ENCODE data around the gene SBF2. TPM values are rescaled to one million over a fixed set of nuclear protein-coding genes. Genes with fewer than 3 reads are reported as not detected.
A peak's percentile ranks its signal among the peaks of the same experiment; 100 is the strongest.

Gene SBF2
- total and polyA plus RNA-seq, 9 of the 15 experiments (the other 6 are each of a cell fraction or from before 2014, with no cell fraction given), result 0.80 to 9.5 (median 5.0) TPM

GRCh38 chr11:10291801-10292638, 2.0 kb downstream of the SBF2 start:
- in situ Hi-C loops (cut with MboI) (loop anchor here (10.0 kb wide), 1 partner anchor 1927 kb away; no protein-coding TSS in a partner anchor), intact Hi-C loops (cut with micrococcal nuclease) (no loop called here)
- Histone ChIP-seq H3K4me1 (replicated peaks in 1 of 2; ENCODE audit: control insufficient read depth in 2 of 2, insufficient read depth in 2 of 2, low read length in 2 of 2) (peaks cover 10 to 30% of the 10 kb centered on the region in 2 experiments; a peak in 3 of 5 replicates), H3K27me3 (ENCODE audit: control insufficient read depth in 2 of 2, insufficient read depth in 2 of 2, low read length in 2 of 2) (no peaks in the 10 kb centered on the region; a peak in 1 of 5 replicates), H3K9ac (ENCODE audit: insufficient read depth in 1 of 2, low read depth in 2 of 2, low read length in 2 of 2) (no peak overlapping the region), H3K36me3 (ENCODE audit: control insufficient read depth, insufficient read depth, low read length) (no peaks in the 10 kb centered on the region), H3K4me2 (ENCODE audit: insufficient read depth, low read length) (no peak overlapping the region), H3K9me1 (ENCODE audit: control insufficient read depth, insufficient read depth, low read length) (no peaks in the 10 kb centered on the region), H3K9me3 (replicated peaks; ENCODE audit: control insufficient read depth, insufficient read depth, low read depth, low read length) (no peaks in the 10 kb centered on the region), H3K27ac (ENCODE audit: extremely low read depth, low read depth, low read length) (no peak overlapping the region), H3K4me3 (no peak overlapping the region), H3K79me2 (ENCODE audit: control insufficient read depth, insufficient read depth, low read length) (peaks cover 4% of the 10 kb centered on the region; the same call in 1 of the 3 replicates), H4K20me1 (replicated peaks; ENCODE audit: control insufficient read depth, insufficient read depth, low read length) (peaks cover 4% of the 10 kb centered on the region; the same call in 1 of the 2 replicates), H2AFZ (ENCODE audit: low read depth, low read length) (no peak overlapping the region)
- FAIRE-seq, result no peak
- BruUV-seq (replicated peaks), result no TSS peak
- WGBS (ENCODE audit: insufficient coverage, low coverage, missing lambda C conversion rate), result 65% methylated on average over 16 of the region's 17 CpGs
- no peak for ATAC-seq
- no peak for DNase-seq (ENCODE audit: extremely low read depth in 1 of 4, low spot score in 3 of 4)
- ChIA-PET CTCF (ENCODE audit: low intra/inter-chr PET ratio) (no interaction called here), POLR2A (interaction anchor here (1.1 kb wide), 1 partner anchor 11 kb away, joined by 3 read pairs; no protein-coding TSS in a partner anchor)
- TF ChIP-seq FOXJ2 (tag; IDR thresholded peaks at IDR 0.05), result no peak
- no peak for TF ChIP-seq ZNF79 (CRISPR knock-in tag; IDR thresholded peaks at IDR 0.05; ENCODE audit: low read depth)
- TF ChIP-seq ZNF444 (CRISPR knock-in tag; IDR thresholded peaks at IDR 0.05), result no peak
- peak; percentile 14; the same call in 1 of the 2 replicates for TF ChIP-seq SOX6 (IDR thresholded peaks at IDR 0.05)
- no peak for TF ChIP-seq MXI1 (IDR thresholded peaks at IDR 0.05; ENCODE audit: low read depth, low read length)
- TF ChIP-seq, protein P1, sequence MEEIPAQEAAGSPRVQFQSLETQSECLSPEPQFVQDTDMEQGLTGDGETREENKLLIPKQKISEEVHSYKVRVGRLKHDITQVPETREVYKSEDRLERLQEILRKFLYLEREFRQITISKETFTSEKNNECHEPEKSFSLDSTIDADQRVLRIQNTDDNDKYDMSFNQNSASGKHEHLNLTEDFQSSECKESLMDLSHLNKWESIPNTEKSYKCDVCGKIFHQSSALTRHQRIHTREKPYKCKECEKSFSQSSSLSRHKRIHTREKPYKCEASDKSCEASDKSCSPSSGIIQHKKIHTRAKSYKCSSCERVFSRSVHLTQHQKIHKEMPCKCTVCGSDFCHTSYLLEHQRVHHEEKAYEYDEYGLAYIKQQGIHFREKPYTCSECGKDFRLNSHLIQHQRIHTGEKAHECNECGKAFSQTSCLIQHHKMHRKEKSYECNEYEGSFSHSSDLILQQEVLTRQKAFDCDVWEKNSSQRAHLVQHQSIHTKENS (CRISPR knock-in tag; IDR thresholded peaks at IDR 0.05), result no peak
- TF ChIP-seq, protein P2, sequence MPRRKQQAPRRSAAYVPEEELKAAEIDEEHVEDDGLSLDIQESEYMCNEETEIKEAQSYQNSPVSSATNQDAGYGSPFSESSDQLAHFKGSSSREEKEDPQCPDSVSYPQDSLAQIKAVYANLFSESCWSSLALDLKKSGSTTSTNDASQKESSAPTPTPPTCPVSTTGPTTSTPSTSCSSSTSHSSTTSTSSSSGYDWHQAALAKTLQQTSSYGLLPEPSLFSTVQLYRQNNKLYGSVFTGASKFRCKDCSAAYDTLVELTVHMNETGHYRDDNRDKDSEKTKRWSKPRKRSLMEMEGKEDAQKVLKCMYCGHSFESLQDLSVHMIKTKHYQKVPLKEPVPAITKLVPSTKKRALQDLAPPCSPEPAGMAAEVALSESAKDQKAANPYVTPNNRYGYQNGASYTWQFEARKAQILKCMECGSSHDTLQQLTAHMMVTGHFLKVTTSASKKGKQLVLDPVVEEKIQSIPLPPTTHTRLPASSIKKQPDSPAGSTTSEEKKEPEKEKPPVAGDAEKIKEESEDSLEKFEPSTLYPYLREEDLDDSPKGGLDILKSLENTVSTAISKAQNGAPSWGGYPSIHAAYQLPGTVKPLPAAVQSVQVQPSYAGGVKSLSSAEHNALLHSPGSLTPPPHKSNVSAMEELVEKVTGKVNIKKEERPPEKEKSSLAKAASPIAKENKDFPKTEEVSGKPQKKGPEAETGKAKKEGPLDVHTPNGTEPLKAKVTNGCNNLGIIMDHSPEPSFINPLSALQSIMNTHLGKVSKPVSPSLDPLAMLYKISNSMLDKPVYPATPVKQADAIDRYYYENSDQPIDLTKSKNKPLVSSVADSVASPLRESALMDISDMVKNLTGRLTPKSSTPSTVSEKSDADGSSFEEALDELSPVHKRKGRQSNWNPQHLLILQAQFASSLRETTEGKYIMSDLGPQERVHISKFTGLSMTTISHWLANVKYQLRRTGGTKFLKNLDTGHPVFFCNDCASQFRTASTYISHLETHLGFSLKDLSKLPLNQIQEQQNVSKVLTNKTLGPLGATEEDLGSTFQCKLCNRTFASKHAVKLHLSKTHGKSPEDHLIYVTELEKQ (CRISPR knock-in tag; IDR thresholded peaks at IDR 0.05), result no peak
- peak; percentile 70 for TF ChIP-seq CBFA2T3 (IDR thresholded peaks at IDR 0.05)
- TF ChIP-seq, protein P3, sequence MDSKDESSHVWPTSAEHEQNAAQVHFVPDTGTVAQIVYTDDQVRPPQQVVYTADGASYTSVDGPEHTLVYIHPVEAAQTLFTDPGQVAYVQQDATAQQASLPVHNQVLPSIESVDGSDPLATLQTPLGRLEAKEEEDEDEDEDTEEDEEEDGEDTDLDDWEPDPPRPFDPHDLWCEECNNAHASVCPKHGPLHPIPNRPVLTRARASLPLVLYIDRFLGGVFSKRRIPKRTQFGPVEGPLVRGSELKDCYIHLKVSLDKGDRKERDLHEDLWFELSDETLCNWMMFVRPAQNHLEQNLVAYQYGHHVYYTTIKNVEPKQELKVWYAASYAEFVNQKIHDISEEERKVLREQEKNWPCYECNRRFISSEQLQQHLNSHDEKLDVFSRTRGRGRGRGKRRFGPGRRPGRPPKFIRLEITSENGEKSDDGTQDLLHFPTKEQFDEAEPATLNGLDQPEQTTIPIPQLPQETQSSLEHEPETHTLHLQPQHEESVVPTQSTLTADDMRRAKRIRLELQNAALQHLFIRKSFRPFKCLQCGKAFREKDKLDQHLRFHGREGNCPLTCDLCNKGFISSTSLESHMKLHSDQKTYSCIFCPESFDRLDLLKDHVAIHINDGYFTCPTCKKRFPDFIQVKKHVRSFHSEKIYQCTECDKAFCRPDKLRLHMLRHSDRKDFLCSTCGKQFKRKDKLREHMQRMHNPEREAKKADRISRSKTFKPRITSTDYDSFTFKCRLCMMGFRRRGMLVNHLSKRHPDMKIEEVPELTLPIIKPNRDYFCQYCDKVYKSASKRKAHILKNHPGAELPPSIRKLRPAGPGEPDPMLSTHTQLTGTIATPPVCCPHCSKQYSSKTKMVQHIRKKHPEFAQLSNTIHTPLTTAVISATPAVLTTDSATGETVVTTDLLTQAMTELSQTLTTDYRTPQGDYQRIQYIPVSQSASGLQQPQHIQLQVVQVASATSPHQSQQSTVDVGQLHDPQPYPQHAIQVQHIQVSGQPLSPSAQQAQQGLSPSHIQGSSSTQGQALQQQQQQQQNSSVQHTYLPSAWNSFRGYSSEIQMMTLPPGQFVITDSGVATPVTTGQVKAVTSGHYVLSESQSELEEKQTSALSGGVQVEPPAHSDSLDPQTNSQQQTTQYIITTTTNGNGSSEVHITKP (IDR thresholded peaks at IDR 0.05; ENCODE audit: partially characterized antibody), result no peak
- TF ChIP-seq CBX3 (IDR thresholded peaks at IDR 0.05; ENCODE audit: borderline replicate concordance in 1 of 2, low read length in 2 of 2), result no peak
- no peak for TF ChIP-seq GTF2E2 (tag; IDR thresholded peaks at IDR 0.05)
- TF ChIP-seq PTBP1 (IDR thresholded peaks at IDR 0.05; ENCODE audit: low read depth, low read length), result no peak
- TF ChIP-seq YBX1 (IDR thresholded peaks at IDR 0.05), result no peak
- TF ChIP-seq SLC30A9 (CRISPR knock-in tag; IDR thresholded peaks at IDR 0.05), result no peak
